Effector memory CD8-positive, alpha-beta T cell (primary cell): ENCODE measurements around the gene XPO1.
"Not testable (repeated sequence)": the region's sequence is repeated elsewhere in the genome, so short reads cannot be mapped to it uniquely, and the experiment has no call there.

Source experiments
- ATAC-seq: fragments of 150-1000 bp; cut with Tn5 transposase; replicated peaks from 2 replicates; pipeline ENCODE4 v1.10.0; 2021; ENCODE audit warnings: mild to moderate bottlenecking, moderate library complexity
- DNase-seq, 3 experiments: peaks; one replicate each; pipeline ENCODE4 v3.0.0; 2021
- H3K27ac Mint-ChIP-seq, 2 donors: one replicate each; pipeline ENCODE4 v1.8.0; 2022; ENCODE audit warnings: mild to moderate bottlenecking in 2 of 2, mixed read lengths in 2 of 2, moderate library complexity in 2 of 2
- H3K27me3 Mint-ChIP-seq, 2 donors: one replicate each; pipeline ENCODE4 v1.8.0; 2022; ENCODE audit warnings: mixed read lengths in 2 of 2
- H3K36me3 Mint-ChIP-seq: one replicate; pipeline ENCODE4 v1.8.0; 2022; ENCODE audit warnings: mild to moderate bottlenecking, moderate library complexity, mixed read lengths; ENCODE audit not compliant: insufficient read depth
- H3K4me1 Mint-ChIP-seq, 2 donors: one replicate each; pipeline ENCODE4 v1.8.0; 2022; ENCODE audit warnings: low read depth in 2 of 2, mixed read lengths in 2 of 2
- H3K4me3 Mint-ChIP-seq, 2 donors: one replicate each; pipeline ENCODE4 v1.8.0; 2022; ENCODE audit warnings: mild to moderate bottlenecking in 2 of 2, mixed read lengths in 2 of 2, moderate library complexity in 2 of 2
- H3K9me3 Mint-ChIP-seq, 2 donors: one replicate each; pipeline ENCODE4 v1.8.0; 2022; ENCODE audit warnings: mixed read lengths in 2 of 2

The XPO1 gene

DNA sequence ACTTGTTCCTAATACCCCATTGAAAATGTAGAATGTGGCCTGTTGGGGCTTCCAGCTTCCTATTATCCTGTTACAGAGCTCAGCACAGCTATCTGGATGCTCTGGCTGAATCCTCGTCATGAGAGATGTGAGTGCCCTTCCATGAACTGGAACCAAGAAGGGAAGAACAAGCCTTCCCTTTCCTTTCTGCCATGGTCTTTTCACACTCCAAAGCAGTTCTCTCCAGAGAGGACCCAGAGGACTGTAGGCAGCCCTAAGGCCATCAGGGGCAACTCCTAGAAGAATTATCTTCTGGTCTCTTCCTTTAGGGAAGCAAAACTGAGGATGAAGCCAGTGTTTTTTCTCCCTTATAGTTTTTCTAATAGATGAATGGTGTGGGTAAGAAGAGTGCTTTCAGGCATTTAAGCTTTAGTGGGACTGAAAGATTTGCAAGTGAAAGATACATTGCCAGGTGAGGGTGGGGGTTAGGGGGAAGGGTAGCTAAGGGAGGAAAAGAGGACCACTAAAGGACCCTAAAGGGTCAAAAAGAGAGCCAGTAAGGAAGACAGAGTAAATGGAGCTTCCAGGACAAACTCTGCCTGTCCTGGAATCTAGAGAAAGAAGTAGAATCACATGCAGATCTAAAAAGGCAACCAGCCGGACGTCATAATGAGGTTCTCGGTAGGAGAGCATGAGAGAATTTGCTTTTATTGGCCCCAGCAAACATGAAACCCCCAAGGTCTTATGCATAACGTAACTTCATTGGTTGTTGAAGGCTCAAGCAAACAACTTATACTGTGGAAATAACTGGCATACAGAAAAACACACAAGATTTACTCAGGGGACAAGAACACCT, 12.4 kb upstream of the XPO1 start:
- no peak overlapping the region for H3K27ac Mint-ChIP-seq
- H3K4me3 Mint-ChIP-seq = no peak overlapping the region
- ATAC-seq (no peak), DNase-seq (no peak)
- no peaks in the 10 kb centered on the region for H3K36me3 Mint-ChIP-seq
- H3K9me3 Mint-ChIP-seq = no peaks in the 10 kb centered on the region
- H3K4me1 Mint-ChIP-seq = no peaks in the 10 kb centered on the region
- H3K27me3 Mint-ChIP-seq = peaks cover 0 to 12% of the 10 kb centered on the region in 2 donors

GRCh38 chr2:61549546-61549945, 11.4 kb upstream of the XPO1 start:
- Mint-ChIP-seq H3K27me3 (peaks cover 0 to 12% of the 10 kb centered on the region in 2 donors), H3K9me3 (no peaks in the 10 kb centered on the region), H3K4me3 (no peak overlapping the region), H3K36me3 (no peaks in the 10 kb centered on the region), H3K4me1 (no peaks in the 10 kb centered on the region), H3K27ac (no peak overlapping the region)
- ATAC-seq (no peak), DNase-seq (no peak)

- H3K4me1 Mint-ChIP-seq = peaks cover 8 to 14% of the 10 kb centered on the region in 2 donors
- H3K36me3 Mint-ChIP-seq = peaks cover 10% of the 10 kb centered on the region
- no peak overlapping the region for H3K27ac Mint-ChIP-seq
- no peaks in the 10 kb centered on the region for H3K9me3 Mint-ChIP-seq
- ATAC-seq (no peak), DNase-seq (no peak)
- H3K27me3 Mint-ChIP-seq = no peaks in the 10 kb centered on the region
- H3K4me3 Mint-ChIP-seq = no peak overlapping the region
Observed at GRCh38 chr2:61543062-61543461, 4.9 kb upstream of the XPO1 start.

GRCh38 chr2:61540167-61540566, 2.0 kb upstream of the XPO1 start:
- peaks cover 30% of the 10 kb centered on the region for H3K36me3 Mint-ChIP-seq
- not testable (repeated sequence) for H3K9me3 Mint-ChIP-seq, ATAC-seq, DNase-seq, H3K4me3 Mint-ChIP-seq, H3K27me3 Mint-ChIP-seq
- peak overlapping the region in 1 of 2 donors; percentile 100 for H3K27ac Mint-ChIP-seq
- H3K4me1 Mint-ChIP-seq = peaks cover 19 to 33% of the 10 kb centered on the region in 2 donors

DNA sequence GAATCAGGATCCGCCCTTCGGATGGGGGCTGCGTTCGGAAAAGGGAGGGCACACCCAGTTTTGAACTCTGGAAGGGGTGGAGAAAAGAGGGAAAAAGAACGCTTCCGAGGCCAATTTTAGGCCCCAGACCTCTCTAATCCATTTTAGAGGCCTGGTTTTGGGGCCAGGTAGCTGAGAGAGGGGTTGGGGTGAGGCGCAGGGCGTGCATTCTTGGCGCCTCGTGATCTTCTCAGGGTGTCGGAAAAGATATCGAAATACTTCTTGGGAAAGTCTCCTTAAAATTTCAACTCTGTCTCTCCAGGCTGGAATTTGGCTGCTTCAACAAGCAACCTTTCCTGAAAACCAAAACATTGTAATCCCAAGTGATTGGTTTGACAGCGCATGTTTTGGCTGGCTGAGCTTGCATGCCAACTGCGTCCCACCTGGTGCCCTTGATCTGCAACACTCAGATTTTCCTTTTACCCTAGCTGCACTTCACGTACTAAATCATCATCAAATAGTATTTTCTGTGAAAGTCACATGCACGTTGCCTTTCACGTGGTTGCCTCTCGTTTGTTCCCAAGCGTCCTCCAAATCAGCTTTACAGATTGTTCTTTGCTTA, 864 bp upstream of the XPO1 start:
- H3K36me3 Mint-ChIP-seq = peaks cover 34% of the 10 kb centered on the region
- peaks cover 27 to 43% of the 10 kb centered on the region in 2 donors for H3K4me1 Mint-ChIP-seq
- peak overlapping the region; percentile 92 to 97 for H3K4me3 Mint-ChIP-seq
- no peaks in the 10 kb centered on the region for H3K9me3 Mint-ChIP-seq
- H3K27ac Mint-ChIP-seq = peak overlapping the region; percentile 100
- peak in 1 of 3 experiments; percentile 4 for DNase-seq
- no peaks in the 10 kb centered on the region for H3K27me3 Mint-ChIP-seq
- ATAC-seq = no peak

DNA sequence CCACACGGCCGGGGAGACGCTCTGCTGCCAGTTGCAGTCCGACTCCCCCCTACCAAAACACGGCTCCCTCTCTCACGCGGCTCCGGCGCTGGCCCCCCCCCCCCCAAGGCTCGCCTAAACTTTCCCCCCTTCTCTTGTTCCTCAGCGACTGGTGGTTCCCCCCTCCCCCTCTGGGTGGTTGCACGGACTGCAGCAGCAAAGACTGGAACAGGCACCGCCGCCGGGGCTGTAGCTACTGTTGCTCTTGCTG, 281 bp downstream of the XPO1 start:
- H3K9me3 Mint-ChIP-seq = no peaks in the 10 kb centered on the region

DNA sequence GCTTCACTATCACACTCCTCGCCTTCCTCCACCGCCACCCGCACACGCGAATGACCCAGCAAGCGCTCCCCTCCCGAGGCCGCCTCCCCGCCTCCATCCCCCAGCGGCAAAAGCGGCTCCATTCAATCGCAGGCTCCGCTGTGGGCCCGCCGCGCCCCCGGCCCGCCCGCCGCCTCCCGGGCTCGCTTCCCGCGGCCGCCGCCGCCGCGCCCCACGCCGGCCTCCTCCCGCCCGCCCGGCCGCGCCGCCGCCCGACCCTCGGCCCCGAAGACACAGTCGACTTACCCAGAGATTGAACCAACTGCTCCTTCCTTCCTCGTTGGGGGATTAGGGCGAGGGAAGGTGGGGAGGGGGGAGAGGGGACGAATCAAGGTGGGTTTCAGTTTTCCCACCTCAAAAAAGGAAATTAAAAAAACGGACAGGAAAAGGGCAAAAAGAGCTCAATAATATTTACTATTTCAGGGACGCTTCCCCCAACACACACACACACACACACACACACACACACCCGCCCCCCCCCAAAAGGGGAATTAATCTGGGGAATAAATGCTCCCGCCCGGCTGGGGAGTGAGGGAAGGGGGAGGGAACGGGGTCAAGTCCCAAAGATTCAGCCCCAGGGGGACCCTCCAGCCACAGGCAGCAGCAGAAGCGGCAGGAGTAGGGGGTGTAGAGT, 743 bp downstream of the XPO1 start:
- peak overlapping the region; percentile 92 to 97 for H3K4me3 Mint-ChIP-seq
- H3K36me3 Mint-ChIP-seq = peaks cover 44% of the 10 kb centered on the region
- H3K27me3 Mint-ChIP-seq = no peaks in the 10 kb centered on the region
- no peaks in the 10 kb centered on the region for H3K9me3 Mint-ChIP-seq
- peaks cover 27 to 47% of the 10 kb centered on the region in 2 donors for H3K4me1 Mint-ChIP-seq
- DNase-seq (peak; percentile 11 to 23 (median 11)), ATAC-seq (no peak)
- H3K27ac Mint-ChIP-seq = peak overlapping the region; percentile 100

More for the DNA sequence above, 281 bp downstream of the XPO1 start:
- H3K27me3 Mint-ChIP-seq = no peaks in the 10 kb centered on the region
- H3K27ac Mint-ChIP-seq = peak overlapping the region; percentile 100
- H3K4me3 Mint-ChIP-seq = peak overlapping the region; percentile 92 to 97
- ATAC-seq (no peak), DNase-seq (no peak)
- H3K36me3 Mint-ChIP-seq = peaks cover 39% of the 10 kb centered on the region
- H3K4me1 Mint-ChIP-seq = peaks cover 27 to 47% of the 10 kb centered on the region in 2 donors

- DNase-seq (peak; percentile 79 to 82 (median 82)), ATAC-seq (peak; percentile 63)
- Mint-ChIP-seq H3K36me3 (peaks cover 48% of the 10 kb centered on the region), H3K9me3 (no peaks in the 10 kb centered on the region), H3K27me3 (no peaks in the 10 kb centered on the region), H3K27ac (peak overlapping the region; percentile 93 to 100), H3K4me1 (peaks cover 27 to 47% of the 10 kb centered on the region in 2 donors), H3K4me3 (peak overlapping the region; percentile 92 to 97)
Observed at GRCh38 chr2:61536572-61537276, 1.4 kb downstream of the XPO1 start.

GRCh38 chr2:61536180-61536571, 2.0 kb downstream of the XPO1 start:
- Mint-ChIP-seq H3K4me1 (peaks cover 28 to 52% of the 10 kb centered on the region in 2 donors), H3K27me3 (no peaks in the 10 kb centered on the region), H3K27ac (peak overlapping the region; percentile 93 to 100), H3K4me3 (peak overlapping the region; percentile 92 to 97), H3K36me3 (peaks cover 48% of the 10 kb centered on the region), H3K9me3 (no peaks in the 10 kb centered on the region)
- DNase-seq = peak in 2 of 3 experiments; percentile 1 to 4
- ATAC-seq = no peak

- Mint-ChIP-seq H3K4me1 (peaks cover 32 to 58% of the 10 kb centered on the region in 2 donors), H3K9me3 (no peaks in the 10 kb centered on the region), H3K27me3 (no peaks in the 10 kb centered on the region), H3K4me3 (peak overlapping the region; percentile 92 to 97), H3K27ac (peak overlapping the region; percentile 93 to 100), H3K36me3 (peaks cover 52% of the 10 kb centered on the region)
- DNase-seq (no peak), ATAC-seq (no peak)
Observed at GRCh38 chr2:61535449-61535848, 2.7 kb downstream of the XPO1 start.

DNA sequence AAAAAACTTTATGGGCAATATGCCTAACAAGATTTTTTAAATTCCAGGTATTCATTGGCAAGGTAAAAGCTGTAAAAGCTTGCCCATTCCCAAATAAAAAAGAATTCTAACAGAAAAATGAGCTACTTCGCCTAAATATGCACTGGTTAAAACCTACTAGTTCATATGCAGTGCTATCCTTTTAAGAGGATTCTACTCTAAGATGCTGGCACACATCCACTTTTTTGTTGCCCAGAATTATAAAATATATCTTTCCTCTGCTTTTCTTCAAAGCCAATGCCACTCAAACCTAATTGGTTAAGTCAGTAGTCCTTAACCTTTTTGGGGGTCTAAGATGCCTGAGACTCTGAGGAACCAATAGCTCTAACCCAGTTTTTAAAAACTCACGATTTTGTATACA, 3.2 kb downstream of the XPO1 start:
- peak overlapping the region; percentile 93 to 100 for H3K27ac Mint-ChIP-seq
- H3K4me1 Mint-ChIP-seq = peaks cover 34 to 63% of the 10 kb centered on the region in 2 donors
- no peaks in the 10 kb centered on the region for H3K9me3 Mint-ChIP-seq
- DNase-seq (no peak), ATAC-seq (no peak)
- no peaks in the 10 kb centered on the region for H3K27me3 Mint-ChIP-seq
- peaks cover 53% of the 10 kb centered on the region for H3K36me3 Mint-ChIP-seq
- peak overlapping the region; percentile 92 to 97 for H3K4me3 Mint-ChIP-seq

- Mint-ChIP-seq H3K27me3 (no peaks in the 10 kb centered on the region), H3K4me3 (peak overlapping the region in 1 of 2 donors; percentile 37), H3K27ac (peak overlapping the region; percentile 46 to 60), H3K4me1 (peaks cover 20 to 63% of the 10 kb centered on the region in 2 donors), H3K36me3 (peaks cover 52% of the 10 kb centered on the region), H3K9me3 (no peaks in the 10 kb centered on the region)
- no peak for DNase-seq
- no peak for ATAC-seq
Observed at GRCh38 chr2:61530749-61531148, 7.4 kb downstream of the XPO1 start.
